Naive thymus-derived CD8-positive, alpha-beta T cell (primary cell): Measurements from ENCODE around the gene KRTAP22-1. TPM values are rescaled to one million over a fixed set of nuclear protein-coding genes. Genes with fewer than 3 reads are reported as not detected.

Experiments
- ATAC-seq, 2 donors: fragments of 150-1000 bp; cut with Tn5 transposase in 1 of 2; sonication (Bioruptor Pico), chemical (Tn5 transposase) in 1 of 2; 1 replicate in 1 of 2; 2 replicates in 1 of 2; pipeline ENCODE4 v1.10.0; 2021; ENCODE audit warnings: mild to moderate bottlenecking in 2 of 2, moderate library complexity in 2 of 2
- POLR2A ChIA-PET: fragments of 350-600 bp; sonication (Branson Sonifier 250); formaldehyde crosslinking; loops from one replicate; lab custom pipeline; 2021; ENCODE audit warnings: antibody characterized with exemption; lab: Charles Lee
- DNase-seq, 10 donors: peaks; one replicate each; pipeline versions ENCODE4 v3.0.0 to v3.0.0-alpha.2; 2020 to 2022
- H3K27ac Mint-ChIP-seq, 10 donors: one replicate each; pipeline ENCODE4 v1.8.0; 2020 to 2022; ENCODE audit warnings: mild to moderate bottlenecking in 10 of 10, mixed read lengths in 10 of 10, moderate library complexity in 4 of 10, inconsistent platforms in 1 of 10
- H3K27me3 Mint-ChIP-seq, 5 donors: one replicate each; pipeline ENCODE4 v1.8.0; 2021 to 2022; ENCODE audit warnings: mixed read lengths in 5 of 5
- H3K36me3 Mint-ChIP-seq, 3 donors: one replicate each; pipeline ENCODE4 v1.8.0; 2020 to 2022; ENCODE audit warnings: mixed read lengths in 3 of 3, mild to moderate bottlenecking in 2 of 3, inconsistent platforms in 1 of 3
- H3K4me1 Mint-ChIP-seq, 4 donors: one replicate each; pipeline ENCODE4 v1.8.0; 2021 to 2022; ENCODE audit warnings: mixed read lengths in 4 of 4
- H3K4me3 Mint-ChIP-seq, 10 donors: one replicate each; pipeline ENCODE4 v1.8.0; 2020 to 2022; ENCODE audit warnings: mild to moderate bottlenecking in 10 of 10, mixed read lengths in 10 of 10, moderate library complexity in 6 of 10, inconsistent platforms in 1 of 10
- H3K9me3 Mint-ChIP-seq, 9 donors: one replicate each; pipeline ENCODE4 v1.8.0; 2020 to 2022; ENCODE audit warnings: mixed read lengths in 9 of 9, mild to moderate bottlenecking in 3 of 9, inconsistent platforms in 1 of 9, moderate library complexity in 1 of 9
- polyA plus RNA-seq, 3 donors: library from polyadenylated mRNA; unstranded; fragments of 300-500 nt; fragmentation: Illumina TruSeq; gene quantifications; one replicate each; pipeline ENCODE4 v1.2.3, GENCODE V29; 2021
- total RNA-seq, 8 experiments: library from RNA in 2 of 8; stranded (reverse) in 2 of 8; gene quantifications; one replicate each; pipeline ENCODE4 v1.2.3 and lab custom pipeline; 2021 to 2026

KRTAP22-1 gene
- total and polyA plus RNA-seq, 5 experiments from 2014 or later = not detected

DNA sequence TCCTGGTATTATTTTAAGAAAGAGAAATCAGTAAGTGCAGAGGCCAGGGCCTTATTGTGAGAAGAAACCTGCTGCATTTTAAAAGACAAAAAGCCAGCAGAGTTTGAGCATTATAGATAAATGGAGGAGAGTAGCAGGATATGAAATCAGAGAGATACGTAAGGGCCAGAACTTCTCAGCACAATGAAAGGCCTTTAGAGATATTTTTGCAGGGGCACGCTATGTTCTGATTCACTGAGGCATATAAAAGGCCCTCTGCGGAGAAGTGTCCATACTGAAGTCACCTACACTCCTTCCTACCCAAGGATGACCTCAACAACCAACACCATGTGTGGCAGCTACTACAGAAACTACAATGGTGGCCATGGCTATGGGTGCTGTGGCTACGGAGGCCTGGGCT lies 8.7 kb upstream of the KRTAP22-1 start, which contains the start of gene KRTAP6-3:
Gene KRTAP6-3, plus strand, starts transcription at position 301 of the 400 bp plus-strand sequence. Its CDS starts 6 bp downstream, at position 307.
- ATAC-seq (no peak), DNase-seq (no peak)
- no peaks in the 10 kb centered on the region for H3K4me1 Mint-ChIP-seq
- H3K27ac Mint-ChIP-seq = no peak within 1 kb of the TSS
- no peak within 1 kb of the TSS for H3K4me3 Mint-ChIP-seq
- POLR2A ChIA-PET = no interaction called here
- peaks cover 0 to 1% (median 0%) of the 10 kb centered on the region in 9 donors for H3K9me3 Mint-ChIP-seq
- no peaks in the 10 kb centered on the region for H3K36me3 Mint-ChIP-seq
- no peaks in the 10 kb centered on the region for H3K27me3 Mint-ChIP-seq

DNA sequence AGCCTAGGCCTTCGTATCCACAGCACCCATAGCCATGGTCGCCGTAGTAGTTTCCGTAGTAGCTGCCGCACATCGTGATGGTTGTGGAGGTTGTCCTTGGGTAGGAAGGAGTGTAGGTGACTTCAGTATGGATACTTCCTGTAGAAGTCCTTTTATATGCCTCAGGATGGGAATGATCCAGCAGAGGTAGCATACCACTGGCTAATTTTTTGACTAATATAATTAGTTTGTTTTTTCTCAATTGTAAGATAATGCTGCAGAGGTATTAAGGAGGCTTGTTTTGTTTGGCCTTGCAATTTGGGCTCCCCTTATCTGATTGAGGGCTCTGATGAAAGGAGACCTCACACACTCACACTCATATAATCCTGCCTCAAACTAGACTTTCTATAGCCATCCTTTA lies 2.1 kb upstream of the KRTAP22-1 start, which contains the start of gene KRTAP6-2:
Gene KRTAP6-2, minus strand, starts transcription at position 101 of the 400 bp plus-strand sequence. Its CDS starts 28 bp downstream, at position 73.
- H3K4me3 Mint-ChIP-seq = no peak within 1 kb of the TSS
- no peaks in the 10 kb centered on the region for H3K4me1 Mint-ChIP-seq
- POLR2A ChIA-PET = no interaction called here
- ATAC-seq (no peak), DNase-seq (no peak)
- no peak within 1 kb of the TSS for H3K27ac Mint-ChIP-seq
- peaks cover 0 to 11% (median 3%) of the 10 kb centered on the region in 9 donors for H3K9me3 Mint-ChIP-seq
- peaks cover 0 to 10% (median 0%) of the 10 kb centered on the region in 5 donors for H3K27me3 Mint-ChIP-seq
- H3K36me3 Mint-ChIP-seq = no peaks in the 10 kb centered on the region

- ATAC-seq = no peak
- H3K4me3 Mint-ChIP-seq = no peak overlapping the region
- DNase-seq = no peak
- POLR2A ChIA-PET = no interaction called here
- peaks cover 0 to 3% (median 0%) of the 10 kb centered on the region in 3 donors for H3K36me3 Mint-ChIP-seq
- H3K4me1 Mint-ChIP-seq = no peaks in the 10 kb centered on the region
- peaks cover 0 to 16% (median 3%) of the 10 kb centered on the region in 9 donors for H3K9me3 Mint-ChIP-seq
- H3K27me3 Mint-ChIP-seq = peaks cover 0 to 10% (median 0%) of the 10 kb centered on the region in 5 donors
- no peak overlapping the region for H3K27ac Mint-ChIP-seq
These were observed 5.1 kb downstream of the KRTAP22-1 start for GRCh38 chr21:30605968-30606367.

DNA sequence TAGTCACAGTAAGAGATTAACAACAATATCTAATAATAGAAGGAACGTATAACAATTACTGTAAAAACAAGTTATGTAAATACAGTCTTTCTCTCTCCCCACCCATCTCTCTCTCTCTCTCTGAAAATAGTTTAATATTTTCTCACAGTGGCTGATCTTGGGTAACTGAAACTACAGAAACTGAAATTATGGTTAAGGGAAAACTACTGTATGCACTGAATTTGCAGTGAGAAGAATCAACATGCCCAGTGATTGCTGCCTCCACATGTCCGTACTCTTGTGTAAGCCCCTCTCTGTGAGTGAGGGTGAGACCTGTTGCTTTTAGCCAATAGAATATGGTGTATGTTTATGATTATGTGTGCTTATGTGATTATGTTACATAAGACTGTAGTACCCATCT lies 11.2 kb downstream of the KRTAP22-1 start:
- no peak overlapping the region for H3K27ac Mint-ChIP-seq
- ATAC-seq = no peak
- peaks cover 0 to 4% (median 0%) of the 10 kb centered on the region in 3 donors for H3K36me3 Mint-ChIP-seq
- no peak for DNase-seq
- H3K4me3 Mint-ChIP-seq = no peak overlapping the region
- H3K9me3 Mint-ChIP-seq = peaks cover 0 to 9% (median 0%) of the 10 kb centered on the region in 9 donors
- POLR2A ChIA-PET = no interaction called here
- peaks cover 0 to 1% (median 0%) of the 10 kb centered on the region in 5 donors for H3K27me3 Mint-ChIP-seq
- no peaks in the 10 kb centered on the region for H3K4me1 Mint-ChIP-seq

GRCh38 chr21:30613836-30614235 lies 12.9 kb downstream of the KRTAP22-1 start, which contains the start of gene KRTAP6-1:
TSS of gene KRTAP6-1 (minus strand) at chr21:30613930. CDS start at chr21:30613904, 26 bp downstream.
- POLR2A ChIA-PET = no interaction called here
- no peaks in the 10 kb centered on the region for H3K27me3 Mint-ChIP-seq
- DNase-seq (no peak), ATAC-seq (no peak)
- H3K27ac Mint-ChIP-seq = no peak within 1 kb of the TSS
- H3K4me3 Mint-ChIP-seq = no peak within 1 kb of the TSS
- H3K36me3 Mint-ChIP-seq = peaks cover 0 to 4% (median 0%) of the 10 kb centered on the region in 3 donors
- peaks cover 0 to 9% (median 0%) of the 10 kb centered on the region in 9 donors for H3K9me3 Mint-ChIP-seq
- no peaks in the 10 kb centered on the region for H3K4me1 Mint-ChIP-seq

DNA sequence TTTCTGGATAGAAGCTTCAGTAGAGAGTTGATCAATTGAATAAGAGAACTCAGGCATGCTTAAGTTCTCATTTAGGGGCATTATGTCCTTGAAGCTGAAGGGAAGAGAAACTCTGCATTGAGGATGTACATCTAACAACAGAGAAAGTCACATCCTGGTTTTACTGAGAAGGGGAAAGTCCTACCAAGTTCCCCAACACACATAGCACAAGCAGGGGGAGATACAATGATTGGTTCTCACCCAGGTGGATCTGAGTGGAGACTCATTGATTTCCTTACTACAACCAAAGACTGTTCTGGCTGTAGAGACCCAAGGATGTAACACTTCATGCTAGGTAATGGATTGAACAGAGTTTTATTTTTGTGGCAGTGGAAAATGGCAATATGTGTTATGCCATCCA lies 14.3 kb downstream of the KRTAP22-1 start:
- ATAC-seq (no peak), DNase-seq (no peak)
- H3K36me3 Mint-ChIP-seq = peaks cover 0 to 4% (median 0%) of the 10 kb centered on the region in 3 donors
- no peak overlapping the region for H3K4me3 Mint-ChIP-seq
- H3K27ac Mint-ChIP-seq = no peak overlapping the region
- H3K9me3 Mint-ChIP-seq = peaks cover 0 to 9% (median 0%) of the 10 kb centered on the region in 9 donors
- no peaks in the 10 kb centered on the region for H3K27me3 Mint-ChIP-seq
- POLR2A ChIA-PET = no interaction called here
- no peaks in the 10 kb centered on the region for H3K4me1 Mint-ChIP-seq

GRCh38 chr21:30616125-30616524 lies 15.2 kb downstream of the KRTAP22-1 start, which contains the start of gene KRTAP20-1:
TSS of gene KRTAP20-1 (plus strand) at chr21:30616425. CDS start at chr21:30616455, 30 bp downstream.
- no peaks in the 10 kb centered on the region for H3K36me3 Mint-ChIP-seq
- H3K4me3 Mint-ChIP-seq = no peak within 1 kb of the TSS
- peaks cover 0 to 2% (median 0%) of the 10 kb centered on the region in 9 donors for H3K9me3 Mint-ChIP-seq
- ATAC-seq (no peak), DNase-seq (no peak)
- H3K4me1 Mint-ChIP-seq = no peaks in the 10 kb centered on the region
- POLR2A ChIA-PET = no interaction called here
- no peaks in the 10 kb centered on the region for H3K27me3 Mint-ChIP-seq
- no peak within 1 kb of the TSS for H3K27ac Mint-ChIP-seq

GRCh38 chr21:30620080-30620479 lies 19.2 kb downstream of the KRTAP22-1 start:
- Mint-ChIP-seq H3K27ac (no peak overlapping the region), H3K36me3 (no peaks in the 10 kb centered on the region), H3K4me1 (no peaks in the 10 kb centered on the region), H3K4me3 (no peak overlapping the region), H3K27me3 (no peaks in the 10 kb centered on the region), H3K9me3 (peaks cover 0 to 5% (median 0%) of the 10 kb centered on the region in 9 donors)
- no peak for ATAC-seq
- POLR2A ChIA-PET = no interaction called here
- DNase-seq = no peak

- H3K27ac Mint-ChIP-seq = no peak within 1 kb of the TSS
- H3K27me3 Mint-ChIP-seq = no peaks in the 10 kb centered on the region
- no peak within 1 kb of the TSS for H3K4me3 Mint-ChIP-seq
- no peaks in the 10 kb centered on the region for H3K36me3 Mint-ChIP-seq
- H3K4me1 Mint-ChIP-seq = no peaks in the 10 kb centered on the region
- POLR2A ChIA-PET = no interaction called here
- ATAC-seq (no peak), DNase-seq (no peak)
- H3K9me3 Mint-ChIP-seq = peaks cover 0 to 6% (median 0%) of the 10 kb centered on the region in 9 donors
These were observed 19.6 kb downstream of the KRTAP22-1 start, which contains the start of gene KRTAP20-4 for GRCh38 chr21:30620522-30620921. TSS of gene KRTAP20-4 (plus strand) at chr21:30620627.

GRCh38 chr21:30623362-30623761 lies 22.5 kb downstream of the KRTAP22-1 start:
- no peak for ATAC-seq
- Mint-ChIP-seq H3K4me3 (no peak overlapping the region), H3K9me3 (peaks cover 0 to 6% (median 0%) of the 10 kb centered on the region in 9 donors)

GRCh38 chr21:30625449-30626165 lies 24.7 kb downstream of the KRTAP22-1 start:
- H3K4me3 Mint-ChIP-seq = no peak overlapping the region
- H3K36me3 Mint-ChIP-seq = no peaks in the 10 kb centered on the region
- no peak for DNase-seq
- H3K27ac Mint-ChIP-seq = no peak overlapping the region
- POLR2A ChIA-PET = no interaction called here
- H3K27me3 Mint-ChIP-seq = peaks cover 0 to 1% (median 0%) of the 10 kb centered on the region in 5 donors
- no peak for ATAC-seq
- H3K4me1 Mint-ChIP-seq = no peaks in the 10 kb centered on the region
- H3K9me3 Mint-ChIP-seq = peaks cover 0 to 6% (median 0%) of the 10 kb centered on the region in 9 donors

More at GRCh38 chr21:30623362-30623761, 22.5 kb downstream of the KRTAP22-1 start:
- no peak overlapping the region for H3K27ac Mint-ChIP-seq
- H3K27me3 Mint-ChIP-seq = peaks cover 0 to 1% (median 0%) of the 10 kb centered on the region in 5 donors
- H3K4me1 Mint-ChIP-seq = no peaks in the 10 kb centered on the region
- POLR2A ChIA-PET = no interaction called here
- DNase-seq = no peak
- no peaks in the 10 kb centered on the region for H3K36me3 Mint-ChIP-seq

GRCh38 chr21:30628109-30628508 lies 27.2 kb downstream of the KRTAP22-1 start:
- no peaks in the 10 kb centered on the region for H3K36me3 Mint-ChIP-seq
- no peak overlapping the region for H3K4me3 Mint-ChIP-seq
- H3K27me3 Mint-ChIP-seq = peaks cover 0 to 11% (median 0%) of the 10 kb centered on the region in 5 donors
- POLR2A ChIA-PET = no interaction called here
- ATAC-seq (no peak), DNase-seq (no peak)
- no peaks in the 10 kb centered on the region for H3K4me1 Mint-ChIP-seq
- H3K27ac Mint-ChIP-seq = no peak overlapping the region
- H3K9me3 Mint-ChIP-seq = peaks cover 0 to 14% (median 0%) of the 10 kb centered on the region in 9 donors

DNA sequence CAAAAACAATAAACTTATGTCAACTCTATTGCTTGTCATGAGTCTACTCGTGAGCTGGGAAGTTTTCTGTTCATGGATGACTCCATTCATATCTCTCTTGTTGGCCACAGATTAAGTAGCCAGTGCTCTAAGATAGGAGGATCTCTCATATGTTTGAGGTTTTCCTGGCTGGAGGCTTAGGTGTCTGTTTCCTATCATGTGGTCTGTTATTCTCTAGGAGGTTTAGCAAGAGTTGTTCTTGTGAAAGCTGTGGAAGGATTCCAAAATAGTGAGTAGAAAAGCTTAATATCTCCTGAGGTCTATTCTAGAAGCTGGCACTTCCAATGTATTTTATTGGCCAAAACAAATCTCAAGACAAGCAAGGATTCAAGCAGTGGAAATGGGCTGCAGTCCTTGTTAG lies 28.3 kb downstream of the KRTAP22-1 start:
- no peaks in the 10 kb centered on the region for H3K36me3 Mint-ChIP-seq
- POLR2A ChIA-PET = no interaction called here
- H3K27me3 Mint-ChIP-seq = peaks cover 0 to 11% (median 0%) of the 10 kb centered on the region in 5 donors
- H3K9me3 Mint-ChIP-seq = peaks cover 0 to 14% (median 0%) of the 10 kb centered on the region in 9 donors
- no peak overlapping the region for H3K27ac Mint-ChIP-seq
- H3K4me1 Mint-ChIP-seq = no peaks in the 10 kb centered on the region
- ATAC-seq = no peak
- DNase-seq = no peak
- no peak overlapping the region for H3K4me3 Mint-ChIP-seq
